Measurements from ENCODE around the gene RASL10B. TPM values are rescaled to one million over a fixed set of nuclear protein-coding genes. Genes with fewer than 3 reads are reported as not detected.
A peak's percentile ranks its signal among the peaks of the same experiment; 100 is the strongest.

Gene RASL10B
- total RNA-seq, 4 donors from 2014 or later = 10.3 to 28.1 (median 17.4) TPM

GRCh38 chr17:35716173-35716572 is 15.3 kb upstream of the RASL10B start:
- Histone ChIP-seq H3K9me3 (no peaks in the 10 kb centered on the region), H3K27ac (replicated peaks in 1 of 4) (peak overlapping the region; percentile 73 to 85 (median 80)), H3K4me3 (no peak overlapping the region), H3K36me3 (peaks cover 0 to 75% (median 28%) of the 10 kb centered on the region in 4 donors), H3K4me1 (peaks cover 51 to 87% (median 67%) of the 10 kb centered on the region in 4 donors), H3K27me3 (no peaks in the 10 kb centered on the region)
- DNase-seq (ENCODE audit: extremely low spot score) = no peak
- TF ChIP-seq POLR2A (IDR thresholded peaks at IDR 0.05; ENCODE audit: low read depth) (no peak), POLR2AphosphoS5 (IDR thresholded peaks at IDR 0.05) (no peak), CTCF (IDR thresholded peaks at IDR 0.05) (no peak), EP300 (IDR thresholded peaks at IDR 0.05) (no peak)
- 80% methylated on average over 3 of the region's 3 CpGs for WGBS
- intact Hi-C loops (cut with DNase I) = no loop called here

- TF ChIP-seq POLR2AphosphoS5 (IDR thresholded peaks at IDR 0.05) (peak; percentile 60 to 91), CTCF (IDR thresholded peaks at IDR 0.05) (no peak), EP300 (IDR thresholded peaks at IDR 0.05) (peak; percentile 96), POLR2A (IDR thresholded peaks at IDR 0.05; ENCODE audit: low read depth) (no peak)
- peak overlapping the region; percentile 73 to 85 (median 80) for H3K27ac ChIP-seq (replicated peaks in 1 of 4)
- no peak for DNase-seq (ENCODE audit: extremely low spot score)
- H3K36me3 ChIP-seq = peaks cover 0 to 75% (median 21%) of the 10 kb centered on the region in 4 donors
- H3K9me3 ChIP-seq = no peaks in the 10 kb centered on the region
- peaks cover 51 to 86% (median 67%) of the 10 kb centered on the region in 4 donors for H3K4me1 ChIP-seq
- H3K4me3 ChIP-seq = no peak overlapping the region
- no peaks in the 10 kb centered on the region for H3K27me3 ChIP-seq
- intact Hi-C loops (cut with DNase I) = no loop called here
- WGBS = 61% methylated on average over 4 of the region's 4 CpGs
Measured at GRCh38 chr17:35716897-35717465, 14.5 kb upstream of the RASL10B start.

- intact Hi-C loops (cut with DNase I) = no loop called here
- peaks cover 0 to 76% (median 19%) of the 10 kb centered on the region in 4 donors for H3K36me3 ChIP-seq
- no peak for TF ChIP-seq CTCF (IDR thresholded peaks at IDR 0.05)
- no peaks in the 10 kb centered on the region for H3K9me3 ChIP-seq
- DNase-seq (ENCODE audit: extremely low spot score) = no peak
- H3K4me3 ChIP-seq = no peak overlapping the region
- 65% methylated on average over 2 of the region's 2 CpGs for WGBS
- peak overlapping the region; percentile 73 to 85 (median 80) for H3K27ac ChIP-seq (replicated peaks in 1 of 4)
- H3K4me1 ChIP-seq = peaks cover 46 to 82% (median 63%) of the 10 kb centered on the region in 4 donors
- H3K27me3 ChIP-seq = no peaks in the 10 kb centered on the region
Measured at GRCh38 chr17:35717475-35717874, 14.0 kb upstream of the RASL10B start.

GRCh38 chr17:35723735-35724134 is 7.7 kb upstream of the RASL10B start:
- DNase-seq (ENCODE audit: extremely low spot score) = no peak
- H3K4me1 ChIP-seq = peaks cover 21 to 60% (median 37%) of the 10 kb centered on the region in 4 donors
- H3K4me3 ChIP-seq = no peak overlapping the region
- no peaks in the 10 kb centered on the region for H3K9me3 ChIP-seq
- H3K36me3 ChIP-seq = peaks cover 19 to 91% (median 46%) of the 10 kb centered on the region in 4 donors
- H3K27ac ChIP-seq (replicated peaks in 1 of 4) = no peak overlapping the region
- TF ChIP-seq CTCF (IDR thresholded peaks at IDR 0.05) = no peak
- no peaks in the 10 kb centered on the region for H3K27me3 ChIP-seq
- 93% methylated on average over 2 of the region's 2 CpGs for WGBS
- intact Hi-C loops (cut with DNase I) = no loop called here

GRCh38 chr17:35725058-35725457 is 6.4 kb upstream of the RASL10B start:
- WGBS = 93% methylated on average over 4 of the region's 4 CpGs

More at GRCh38 chr17:35725058-35725457, 6.4 kb upstream of the RASL10B start:
- Histone ChIP-seq H3K4me1 (peaks cover 21 to 63% (median 46%) of the 10 kb centered on the region in 4 donors), H3K36me3 (peaks cover 19 to 77% (median 40%) of the 10 kb centered on the region in 4 donors), H3K9me3 (no peaks in the 10 kb centered on the region), H3K4me3 (no peak overlapping the region), H3K27ac (replicated peaks in 1 of 4) (peak overlapping the region in 3 of 4 donors; percentile 66), H3K27me3 (no peaks in the 10 kb centered on the region)
- no peak for DNase-seq (ENCODE audit: extremely low spot score)
- intact Hi-C loops (cut with DNase I) = no loop called here
- TF ChIP-seq CTCF (IDR thresholded peaks at IDR 0.05) (no peak), EP300 (IDR thresholded peaks at IDR 0.05) (no peak), POLR2AphosphoS5 (IDR thresholded peaks at IDR 0.05) (no peak), POLR2A (IDR thresholded peaks at IDR 0.05; ENCODE audit: low read depth) (no peak)
